Ectodermal cell (in vitro differentiated cells): ENCODE measurements around the gene NOL12.
"Not testable (repeated sequence)": the region's sequence is repeated elsewhere in the genome, so short reads cannot be mapped to it uniquely, and the experiment has no call there.

Experiments
- H3K27ac ChIP-seq: 2 replicates; pipeline ENCODE4 v1.7.0; 2013; ENCODE audit warnings: mild to moderate bottlenecking, low read depth, low read length; ENCODE audit not compliant: insufficient read depth, poor library complexity, severe bottlenecking
- H3K27me3 ChIP-seq: 2 replicates; pipeline ENCODE4 v1.7.0; 2013; ENCODE audit warnings: mild to moderate bottlenecking, low read length; ENCODE audit not compliant: insufficient read depth, control insufficient read depth, poor library complexity, severe bottlenecking
- H3K36me3 ChIP-seq: one replicate; pipeline ENCODE4 v1.7.0; 2013; ENCODE audit warnings: low read length; ENCODE audit not compliant: control insufficient read depth, insufficient read depth
- H3K4me1 ChIP-seq: one replicate; pipeline ENCODE4 v1.7.0; 2013; ENCODE audit warnings: low read length; ENCODE audit not compliant: control insufficient read depth, insufficient read depth
- H3K4me3 ChIP-seq: 2 replicates; pipeline ENCODE4 v1.7.0; 2013; ENCODE audit warnings: low read depth, low read length, control low read depth; ENCODE audit not compliant: insufficient read depth
- H3K9me3 ChIP-seq: 2 replicates; pipeline ENCODE4 v1.7.0; 2013; ENCODE audit warnings: mild to moderate bottlenecking, low read length, moderate library complexity; ENCODE audit not compliant: control insufficient read depth
- WGBS, 2 experiments: methylation state at CpG; one replicate each; pipeline ENCODE4 v1.1.7; 2013; ENCODE audit warnings: missing lambda C conversion rate in 2 of 2; 5-methylcytosine and 5-hydroxymethylcytosine counted together

NOL12 gene

GRCh38 chr22:37681001-37681424 is 5.1 kb upstream of the NOL12 start:
- peaks cover 7% of the 10 kb centered on the region for H3K27me3 ChIP-seq
- H3K27ac ChIP-seq, result no peak overlapping the region
- no peaks in the 10 kb centered on the region for H3K36me3 ChIP-seq
- no peak overlapping the region for H3K4me3 ChIP-seq
- no peaks in the 10 kb centered on the region for H3K9me3 ChIP-seq
- H3K4me1 ChIP-seq, result peaks cover 5% of the 10 kb centered on the region
- 80 to 81% methylated on average over 2 of the region's 2 CpGs for WGBS, 2 experiments

- Histone ChIP-seq H3K36me3 (no peaks in the 10 kb centered on the region), H3K4me1 (peaks cover 3% of the 10 kb centered on the region), H3K27ac (no peak overlapping the region), H3K4me3 (no peak overlapping the region), H3K27me3 (peaks cover 2% of the 10 kb centered on the region), H3K9me3 (no peaks in the 10 kb centered on the region)
- 36% methylated on average over 6 of the region's 6 CpGs for WGBS, 2 experiments
Observed at GRCh38 chr22:37681556-37682049, 4.5 kb upstream of the NOL12 start.

GRCh38 chr22:37684803-37685615 is 1.1 kb upstream of the NOL12 start:
- Histone ChIP-seq H3K4me3 (no peak overlapping the region), H3K27me3 (no peaks in the 10 kb centered on the region), H3K9me3 (no peaks in the 10 kb centered on the region), H3K4me1 (no peaks in the 10 kb centered on the region), H3K27ac (no peak overlapping the region), H3K36me3 (peaks cover 10% of the 10 kb centered on the region)
- 86 to 87% methylated on average over 15 to 16 of the region's 16 CpGs for WGBS, 2 experiments

- H3K4me3 ChIP-seq, result no peak overlapping the region
- no peaks in the 10 kb centered on the region for H3K4me1 ChIP-seq
- no peaks in the 10 kb centered on the region for H3K9me3 ChIP-seq
- no peaks in the 10 kb centered on the region for H3K27me3 ChIP-seq
- H3K27ac ChIP-seq, result no peak overlapping the region
- H3K36me3 ChIP-seq, result peaks cover 17% of the 10 kb centered on the region
- WGBS, 2 experiments, result 97% methylated on average over 7 of the region's 7 CpGs
Observed at GRCh38 chr22:37690407-37690806, 4.3 kb downstream of the NOL12 start.

GRCh38 chr22:37690901-37691504 is 4.9 kb downstream of the NOL12 start:
- Histone ChIP-seq H3K27ac (no peak overlapping the region), H3K4me3 (no peak overlapping the region), H3K9me3 (no peaks in the 10 kb centered on the region), H3K27me3 (no peaks in the 10 kb centered on the region), H3K36me3 (peaks cover 17% of the 10 kb centered on the region), H3K4me1 (no peaks in the 10 kb centered on the region)
- WGBS, 2 experiments, result 95 to 97% methylated on average over 18 of the region's 18 CpGs

GRCh38 chr22:37692627-37693285 is 6.6 kb downstream of the NOL12 start:
- no peaks in the 10 kb centered on the region for H3K9me3 ChIP-seq
- no peak overlapping the region for H3K27ac ChIP-seq
- WGBS, 2 experiments, result 93 to 95% methylated on average over 15 of the region's 15 CpGs
- no peaks in the 10 kb centered on the region for H3K4me1 ChIP-seq
- peaks cover 17% of the 10 kb centered on the region for H3K36me3 ChIP-seq
- H3K27me3 ChIP-seq, result no peaks in the 10 kb centered on the region
- no peak overlapping the region for H3K4me3 ChIP-seq

- H3K9me3 ChIP-seq, H3K4me3 ChIP-seq: not testable (repeated sequence)
Observed at GRCh38 chr22:37694131-37694530, 8.0 kb downstream of the NOL12 start.

GRCh38 chr22:37696260-37696656 is 10.1 kb downstream of the NOL12 start:
- H3K4me1 ChIP-seq, H3K27me3 ChIP-seq, H3K36me3 ChIP-seq, H3K27ac ChIP-seq, H3K9me3 ChIP-seq: not testable (repeated sequence)
- H3K4me3 ChIP-seq, result peak overlapping the region; percentile 40
- 40 to 49% methylated on average over 11 to 13 of the region's 13 CpGs for WGBS, 2 experiments

More at GRCh38 chr22:37694131-37694530, 8.0 kb downstream of the NOL12 start:
- H3K27ac ChIP-seq, H3K4me1 ChIP-seq, H3K27me3 ChIP-seq: not testable (repeated sequence)
- 92 to 95% methylated on average over 7 of the region's 7 CpGs for WGBS, 2 experiments
- peaks cover 10% of the 10 kb centered on the region for H3K36me3 ChIP-seq

GRCh38 chr22:37696657-37697537 is 10.8 kb downstream of the NOL12 start, which contains the start of gene TRIOBP:
Gene TRIOBP, plus strand, starts transcription at chr22:37697048. Its CDS starts 4,318 bp downstream, at chr22:37701366.
- H3K36me3 ChIP-seq, result peaks cover 3% of the 10 kb centered on the region
- H3K27ac ChIP-seq, result no peak within 1 kb of the TSS
- H3K4me3 ChIP-seq, result peak within 1 kb of the TSS; percentile 40
- 1% methylated on average over 39 of the region's 39 CpGs for WGBS, 2 experiments
- H3K27me3 ChIP-seq, result no peaks in the 10 kb centered on the region
- no peaks in the 10 kb centered on the region for H3K4me1 ChIP-seq
- no peaks in the 10 kb centered on the region for H3K9me3 ChIP-seq
